Vagina (tissue), 2 donors: ENCODE results near the gene PIAS3. TPM values are rescaled to one million over a fixed set of nuclear protein-coding genes. Genes with fewer than 3 reads are reported as not detected.
A peak's percentile ranks its signal among the peaks of the same experiment; 100 is the strongest.

Experiments
- DNase-seq, 2 donors: peaks; one replicate each; pipeline ENCODE4 v3.0.0-alpha.2; 2017; ENCODE audit errors: extremely low spot score in 2 of 2
- H3K27ac ChIP-seq: fragments of 200-600 bp; sonication (generic); one replicate; pipeline ENCODE4 v1.5.1; 2019
- H3K27me3 ChIP-seq: fragments of 200-600 bp; sonication (generic); one replicate; pipeline ENCODE4 v1.5.1; 2019
- H3K36me3 ChIP-seq, 2 donors: fragments of 200-600 bp; sonication (generic); one replicate each; pipeline ENCODE4 v1.5.1; 2017 to 2019
- H3K4me1 ChIP-seq: fragments of 200-600 bp; sonication (generic); one replicate; pipeline ENCODE4 v1.5.1; 2019
- H3K4me3 ChIP-seq, 2 donors: fragments of 200-600 bp; sonication (generic); 1 replicate in 1 of 2; 2 replicates in 1 of 2; pipeline ENCODE4 v1.5.1; 2016 to 2019
- H3K9me3 ChIP-seq: fragments of 200-600 bp; sonication (generic); one replicate; pipeline ENCODE4 v1.5.1; 2019
- CTCF ChIP-seq, 3 experiments: fragments of 450-650 bp in 2 of 3; fragments of 200-600 bp in 1 of 3; sonication (generic) in 1 of 3; IDR thresholded peaks; one replicate each; pipeline ENCODE4 v1.5.1; 2017 to 2019; ENCODE audit warnings: antibody characterized with exemption in 3 of 3, mild to moderate bottlenecking in 2 of 3, moderate library complexity in 2 of 3
- POLR2A ChIP-seq, 2 donors: fragments of 450-650 bp; IDR thresholded peaks; one replicate each; pipeline ENCODE4 v1.6.1; 2017; ENCODE audit warnings: antibody characterized with exemption in 2 of 2, mild to moderate bottlenecking in 2 of 2, moderate library complexity in 2 of 2
- POLR2AphosphoS5 ChIP-seq, 2 donors: sonication (generic); formaldehyde crosslinking; IDR thresholded peaks; one replicate each; pipeline ENCODE4 v1.9.0; 2017; ENCODE audit warnings: antibody characterized with exemption in 2 of 2, mild to moderate bottlenecking in 2 of 2, low read depth in 1 of 2; ENCODE audit not compliant: insufficient read depth in 1 of 2
- intact Hi-C: fragments of 100-400 bp; cut with DNase I; formaldehyde crosslinking; loops from one replicate; pipeline ENCODE4 v1.15.1; 2023
- total RNA-seq: library from RNA; depleted of rRNA; stranded (reverse); fragments of >200 nt; gene quantifications from one replicate; pipeline ENCODE4 v1.2.3, GENCODE V29; 2016

The PIAS3 gene
- total RNA-seq, 1 donor from 2014 or later: 40.5 TPM

- H3K4me3 ChIP-seq: no peak overlapping the region
- TF ChIP-seq POLR2AphosphoS5 (IDR thresholded peaks at IDR 0.05; ENCODE audit: insufficient read depth in 1 of 2, low read depth in 1 of 2) (no peak), CTCF (IDR thresholded peaks at IDR 0.05) (no peak), POLR2A (IDR thresholded peaks at IDR 0.05) (no peak)
- intact Hi-C loops: loop anchor here (10.0 kb wide), 1 partner anchor 59 kb away; the partner anchor contains the start of genes ITGA10 and PEX11B
- H3K9me3 ChIP-seq: no peaks in the 10 kb centered on the region
- H3K4me1 ChIP-seq: peaks cover 20% of the 10 kb centered on the region
- peaks cover 0 to 61% of the 10 kb centered on the region in 2 donors for H3K36me3 ChIP-seq
- H3K27me3 ChIP-seq: no peaks in the 10 kb centered on the region
- no peak overlapping the region for H3K27ac ChIP-seq
- no peak for DNase-seq
Measured at GRCh38 chr1:145855426-145855948, 3.4 kb downstream of the PIAS3 start.

DNA sequence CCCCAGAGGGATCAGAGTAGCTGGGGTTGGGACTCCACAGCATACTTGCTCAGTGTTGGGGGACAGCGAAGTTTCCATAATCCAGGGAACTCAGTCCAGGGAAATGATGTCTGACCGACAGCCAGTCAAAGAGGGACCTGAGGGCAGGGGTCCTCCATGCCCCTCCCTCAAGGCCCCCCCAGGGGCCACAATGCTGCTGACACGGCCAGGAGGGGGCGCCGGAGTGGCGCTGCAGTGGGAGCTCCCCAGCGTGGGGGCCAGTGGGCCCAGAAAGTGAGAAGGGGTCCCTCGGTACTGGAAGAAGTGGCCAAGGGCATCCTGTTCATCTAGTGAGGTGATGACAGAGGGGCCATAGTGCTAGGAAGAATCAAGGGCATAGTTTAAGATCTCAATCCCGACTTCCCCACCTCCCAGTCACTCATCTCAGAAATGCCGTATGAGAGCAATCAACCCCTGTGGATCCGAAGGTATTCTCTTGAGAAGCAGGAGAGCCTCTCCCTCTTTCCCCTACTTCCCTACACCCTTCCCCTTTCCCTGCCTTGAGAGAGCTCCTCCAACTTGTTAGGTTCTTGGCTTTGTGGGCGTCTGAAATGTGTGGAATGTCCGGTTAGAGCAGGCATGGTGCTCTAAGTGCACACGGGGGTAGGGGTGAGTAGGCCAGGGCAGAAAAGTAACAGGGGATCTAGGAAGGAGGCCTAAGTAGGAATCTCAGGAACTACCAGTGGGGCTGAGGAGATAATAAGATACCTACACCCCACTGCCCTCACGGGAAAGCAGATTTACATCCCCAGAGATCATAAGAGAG, 9.3 kb downstream of the PIAS3 start:
- intact Hi-C loops: loop anchor here (10.0 kb wide), 1 partner anchor 65 kb away; the partner anchor contains the start of genes ITGA10 and PEX11B
- Histone ChIP-seq H3K9me3 (no peaks in the 10 kb centered on the region), H3K4me1 (peaks cover 17% of the 10 kb centered on the region), H3K27ac (no peak overlapping the region), H3K27me3 (no peaks in the 10 kb centered on the region), H3K36me3 (peaks cover 0 to 65% of the 10 kb centered on the region in 2 donors), H3K4me3 (no peak overlapping the region)
- no peak for DNase-seq
- TF ChIP-seq CTCF (IDR thresholded peaks at IDR 0.05) (no peak), POLR2A (IDR thresholded peaks at IDR 0.05) (no peak), POLR2AphosphoS5 (IDR thresholded peaks at IDR 0.05; ENCODE audit: insufficient read depth in 1 of 2, low read depth in 1 of 2) (no peak)

- Histone ChIP-seq H3K27me3 (no peaks in the 10 kb centered on the region), H3K4me3 (no peak overlapping the region), H3K9me3 (no peaks in the 10 kb centered on the region), H3K36me3 (peaks cover 0 to 51% of the 10 kb centered on the region in 2 donors), H3K27ac (no peak overlapping the region), H3K4me1 (peaks cover 19% of the 10 kb centered on the region)
- intact Hi-C loops: no loop called here
- no peak for TF ChIP-seq CTCF (IDR thresholded peaks at IDR 0.05)
- TF ChIP-seq POLR2AphosphoS5 (IDR thresholded peaks at IDR 0.05; ENCODE audit: insufficient read depth in 1 of 2, low read depth in 1 of 2): no peak
- no peak for TF ChIP-seq POLR2A (IDR thresholded peaks at IDR 0.05)
- DNase-seq: no peak
Measured at GRCh38 chr1:145847827-145848226, 11.1 kb downstream of the PIAS3 start.

GRCh38 chr1:145846201-145846612, 12.7 kb downstream of the PIAS3 start:
- Histone ChIP-seq H3K36me3 (peaks cover 0 to 51% of the 10 kb centered on the region in 2 donors), H3K27ac (peak overlapping the region; percentile 89), H3K27me3 (no peaks in the 10 kb centered on the region), H3K4me3 (peak overlapping the region; percentile 45 to 63), H3K4me1 (peaks cover 19% of the 10 kb centered on the region), H3K9me3 (no peaks in the 10 kb centered on the region)
- intact Hi-C loops: no loop called here
- TF ChIP-seq POLR2A (IDR thresholded peaks at IDR 0.05): no peak
- TF ChIP-seq CTCF (IDR thresholded peaks at IDR 0.05): peak in 1 of 3 experiments; percentile 51
- DNase-seq: no peak
